Activated B cell treated with CpG ODN at 0.5 μM for 24 hours (primary cell): ENCODE results near the gene TNRC6B. TPM values are rescaled to one million over a fixed set of nuclear protein-coding genes. Genes with fewer than 3 reads are reported as not detected.
A peak's percentile ranks its signal among the peaks of the same experiment; 100 is the strongest.
"Not testable (repeated sequence)": the region's sequence is repeated elsewhere in the genome, so short reads cannot be mapped to it uniquely, and the experiment has no call there.

ENCODE experiments used
- ATAC-seq: fragments of 200-7000 bp; cut with Tn5 transposase; one replicate; pipeline ENCODE4 v1.10.0; 2021; ENCODE audit warnings: low read depth, mild to moderate bottlenecking, moderate library complexity
- CTCF ChIA-PET: fragments of 350-600 bp; sonication (Branson Sonifier 250); formaldehyde crosslinking; loops from one replicate; lab custom pipeline; 2021; ENCODE audit warnings: antibody characterized with exemption; lab: Charles Lee
- POLR2A ChIA-PET: fragments of 350-600 bp; sonication (Branson Sonifier 250); formaldehyde crosslinking; loops from one replicate; lab custom pipeline; 2021; ENCODE audit warnings: antibody characterized with exemption; lab: Charles Lee
- DNase-seq: peaks from one replicate; pipeline ENCODE4 v3.0.0; 2022
- H3K27ac Mint-ChIP-seq: one replicate; pipeline ENCODE4 v1.8.0; 2020; ENCODE audit warnings: mixed read lengths
- H3K27me3 Mint-ChIP-seq: one replicate; pipeline ENCODE4 v1.8.0; 2021; ENCODE audit warnings: mixed read lengths
- H3K36me3 Mint-ChIP-seq: one replicate; pipeline ENCODE4 v1.8.0; 2021; ENCODE audit warnings: low read depth, mixed read lengths
- H3K4me1 Mint-ChIP-seq: one replicate; pipeline ENCODE4 v1.8.0; 2021; ENCODE audit warnings: mixed read lengths
- H3K4me3 Mint-ChIP-seq: one replicate; pipeline ENCODE4 v1.8.0; 2020; ENCODE audit warnings: mild to moderate bottlenecking, mixed read lengths
- H3K9me3 Mint-ChIP-seq: one replicate; pipeline ENCODE4 v1.8.0; 2020; ENCODE audit warnings: mixed read lengths
- CTCF ChIP-seq: fragments of 200-600 bp; IDR thresholded peaks from one replicate; pipeline ENCODE4 v1.8.0; 2022; ENCODE audit warnings: antibody characterized with exemption, mild to moderate bottlenecking
- intact Hi-C: fragments of 100-400 bp; cut with micrococcal nuclease; formaldehyde crosslinking; loops from one replicate; pipeline ENCODE4 v1.15.1; 2024
- total RNA-seq: library from RNA; stranded (reverse); gene quantifications from 2 replicates; pipeline ENCODE4 v1.2.3, GENCODE V29; 2022

TNRC6B gene
- total RNA-seq, 1 donor from 2014 or later = 95.2 TPM

- H3K36me3 Mint-ChIP-seq = peaks cover 22% of the 10 kb centered on the region
- peaks cover 68% of the 10 kb centered on the region for H3K4me1 Mint-ChIP-seq
- POLR2A ChIA-PET = no interaction called here
- peak overlapping the region; percentile 36 for H3K27ac Mint-ChIP-seq
- CTCF ChIA-PET = no interaction called here
- intact Hi-C loops = loop anchor here (10.0 kb wide), 1 partner anchor 164 kb away; no protein-coding TSS in a partner anchor
- no peak for TF ChIP-seq CTCF
- ATAC-seq (no peak), DNase-seq (no peak)
- H3K4me3 Mint-ChIP-seq = no peak overlapping the region
- H3K9me3 Mint-ChIP-seq = no peaks in the 10 kb centered on the region
- no peaks in the 10 kb centered on the region for H3K27me3 Mint-ChIP-seq
Measured at GRCh38 chr22:40218723-40219294, 41.1 kb downstream of the TNRC6B start.

- POLR2A ChIA-PET = interaction anchor here (1.1 kb wide), 1 partner anchor 29 kb away, joined by 3 read pairs; no protein-coding TSS in a partner anchor
Measured at GRCh38 chr22:40220316-40221054, 42.8 kb downstream of the TNRC6B start.

GRCh38 chr22:40221055-40221414, 43.3 kb downstream of the TNRC6B start:
- no peak overlapping the region for H3K27ac Mint-ChIP-seq
- no peaks in the 10 kb centered on the region for H3K9me3 Mint-ChIP-seq
- ChIA-PET CTCF (no interaction called here), POLR2A (interaction anchor here (1.1 kb wide), 1 partner anchor 30 kb away, joined by 3 read pairs; no protein-coding TSS in a partner anchor)
- no peak for ATAC-seq
- peaks cover 32% of the 10 kb centered on the region for H3K36me3 Mint-ChIP-seq
- intact Hi-C loops = no loop called here
- peaks cover 60% of the 10 kb centered on the region for H3K4me1 Mint-ChIP-seq
- no peaks in the 10 kb centered on the region for H3K27me3 Mint-ChIP-seq
- H3K4me3 Mint-ChIP-seq = no peak overlapping the region
- no peak for TF ChIP-seq CTCF
- DNase-seq = no peak

More at GRCh38 chr22:40220316-40221054, 42.8 kb downstream of the TNRC6B start:
- Mint-ChIP-seq H3K27ac (no peak overlapping the region), H3K4me3 (no peak overlapping the region), H3K36me3 (peaks cover 28% of the 10 kb centered on the region), H3K27me3 (no peaks in the 10 kb centered on the region), H3K4me1 (peaks cover 63% of the 10 kb centered on the region), H3K9me3 (no peaks in the 10 kb centered on the region)
- DNase-seq = no peak
- CTCF ChIA-PET = no interaction called here
- intact Hi-C loops = no loop called here
- no peak for ATAC-seq
- no peak for TF ChIP-seq CTCF

GRCh38 chr22:40222979-40223378, 45.3 kb downstream of the TNRC6B start:
- intact Hi-C loops, H3K27me3 Mint-ChIP-seq, H3K4me3 Mint-ChIP-seq, POLR2A ChIA-PET, CTCF ChIA-PET, H3K9me3 Mint-ChIP-seq, DNase-seq, ATAC-seq, H3K27ac Mint-ChIP-seq: not testable (repeated sequence)
- H3K36me3 Mint-ChIP-seq = peaks cover 38% of the 10 kb centered on the region
- peaks cover 47% of the 10 kb centered on the region for H3K4me1 Mint-ChIP-seq

GRCh38 chr22:40224702-40225101, 47.0 kb downstream of the TNRC6B start:
- Mint-ChIP-seq H3K4me3 (no peak overlapping the region), H3K4me1 (peaks cover 36% of the 10 kb centered on the region)
- POLR2A ChIA-PET = interaction anchor here (1.2 kb wide), 1 partner anchor 181 kb away, joined by 4 read pairs; no protein-coding TSS in a partner anchor

More at GRCh38 chr22:40224702-40225101, 47.0 kb downstream of the TNRC6B start:
- Mint-ChIP-seq H3K9me3 (no peaks in the 10 kb centered on the region), H3K27me3 (no peaks in the 10 kb centered on the region), H3K36me3 (peaks cover 39% of the 10 kb centered on the region), H3K27ac (peak overlapping the region; percentile 13)
- CTCF ChIA-PET = no interaction called here
- intact Hi-C loops = no loop called here
- ATAC-seq (no peak), DNase-seq (no peak)
- no peak for TF ChIP-seq CTCF
